Neutrophil (primary cell): ENCODE results near the gene TTC21B.

Experiments
- H3K27ac ChIP-seq: fragments of 200-600 bp; sonication (generic); 2 replicates; pipeline ENCODE4 v1.5.1; 2016; ENCODE audit warnings: mild to moderate bottlenecking, moderate library complexity
- H3K27me3 ChIP-seq: fragments of 200-600 bp; sonication (generic); 2 replicates; pipeline ENCODE4 v1.6.0; 2016; ENCODE audit warnings: mild to moderate bottlenecking
- H3K36me3 ChIP-seq: fragments of 200-600 bp; sonication (generic); 2 replicates; pipeline ENCODE4 v1.5.1; 2017
- H3K4me1 ChIP-seq, 2 experiments: fragments of 200-600 bp in 1 of 2; sonication (generic) in 1 of 2; 1 replicate in 1 of 2; 2 replicates in 1 of 2; pipeline versions ENCODE4 v1.5.1 to v1.6.1; 2013 to 2016; ENCODE audit warnings: low read depth in 1 of 2, low read length in 1 of 2, mild to moderate bottlenecking in 1 of 2, moderate library complexity in 1 of 2; ENCODE audit not compliant: control insufficient read depth in 1 of 2, insufficient read depth in 1 of 2
- H3K4me3 ChIP-seq, 2 experiments: fragments of 200-600 bp in 1 of 2; sonication (generic) in 1 of 2; 1 replicate in 1 of 2; 2 replicates in 1 of 2; pipeline ENCODE4 v1.5.1; 2013 to 2016; ENCODE audit warnings: low read depth in 1 of 2, low read length in 1 of 2, mild to moderate bottlenecking in 1 of 2, moderate library complexity in 1 of 2
- H3K9me3 ChIP-seq: fragments of 200-600 bp; sonication (generic); 2 replicates; pipeline ENCODE4 v1.5.1; 2016
- TF ChIP-seq, protein P1 (sequence below): fragments of 200-600 bp; sonication (generic); IDR thresholded peaks from 2 replicates; pipeline ENCODE4 v1.5.1; 2016; ENCODE audit warnings: antibody characterized with exemption

The TTC21B gene

DNA sequence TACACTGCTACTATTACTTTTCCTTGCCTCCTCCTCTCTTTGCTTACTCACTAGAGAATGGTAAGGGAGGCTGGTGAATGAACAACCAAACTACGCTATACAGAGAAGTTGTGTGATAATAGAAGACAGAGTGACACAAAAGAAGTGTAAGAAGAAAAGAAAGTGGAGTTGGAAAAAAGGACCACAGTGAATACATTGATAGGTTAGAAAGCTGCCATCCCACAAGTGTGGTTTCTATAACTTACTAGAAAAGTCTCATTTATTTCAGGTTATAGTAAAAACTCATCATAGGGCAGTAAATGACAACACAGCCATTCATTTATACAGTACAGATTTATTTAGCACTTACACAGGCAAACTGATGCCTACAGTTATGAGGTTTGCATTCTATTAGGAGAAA, 77.3 kb downstream of the TTC21B start:
- peaks cover 26 to 29% of the 10 kb centered on the region in 2 experiments for H3K4me1 ChIP-seq
- H3K27me3 ChIP-seq, result no peaks in the 10 kb centered on the region
- no peaks in the 10 kb centered on the region for H3K9me3 ChIP-seq
- peak overlapping the region; percentile 90 for H3K27ac ChIP-seq
- H3K36me3 ChIP-seq, result no peaks in the 10 kb centered on the region
- TF ChIP-seq, protein P1, sequence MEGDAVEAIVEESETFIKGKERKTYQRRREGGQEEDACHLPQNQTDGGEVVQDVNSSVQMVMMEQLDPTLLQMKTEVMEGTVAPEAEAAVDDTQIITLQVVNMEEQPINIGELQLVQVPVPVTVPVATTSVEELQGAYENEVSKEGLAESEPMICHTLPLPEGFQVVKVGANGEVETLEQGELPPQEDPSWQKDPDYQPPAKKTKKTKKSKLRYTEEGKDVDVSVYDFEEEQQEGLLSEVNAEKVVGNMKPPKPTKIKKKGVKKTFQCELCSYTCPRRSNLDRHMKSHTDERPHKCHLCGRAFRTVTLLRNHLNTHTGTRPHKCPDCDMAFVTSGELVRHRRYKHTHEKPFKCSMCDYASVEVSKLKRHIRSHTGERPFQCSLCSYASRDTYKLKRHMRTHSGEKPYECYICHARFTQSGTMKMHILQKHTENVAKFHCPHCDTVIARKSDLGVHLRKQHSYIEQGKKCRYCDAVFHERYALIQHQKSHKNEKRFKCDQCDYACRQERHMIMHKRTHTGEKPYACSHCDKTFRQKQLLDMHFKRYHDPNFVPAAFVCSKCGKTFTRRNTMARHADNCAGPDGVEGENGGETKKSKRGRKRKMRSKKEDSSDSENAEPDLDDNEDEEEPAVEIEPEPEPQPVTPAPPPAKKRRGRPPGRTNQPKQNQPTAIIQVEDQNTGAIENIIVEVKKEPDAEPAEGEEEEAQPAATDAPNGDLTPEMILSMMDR, result no peak
- no peak overlapping the region for H3K4me3 ChIP-seq

DNA sequence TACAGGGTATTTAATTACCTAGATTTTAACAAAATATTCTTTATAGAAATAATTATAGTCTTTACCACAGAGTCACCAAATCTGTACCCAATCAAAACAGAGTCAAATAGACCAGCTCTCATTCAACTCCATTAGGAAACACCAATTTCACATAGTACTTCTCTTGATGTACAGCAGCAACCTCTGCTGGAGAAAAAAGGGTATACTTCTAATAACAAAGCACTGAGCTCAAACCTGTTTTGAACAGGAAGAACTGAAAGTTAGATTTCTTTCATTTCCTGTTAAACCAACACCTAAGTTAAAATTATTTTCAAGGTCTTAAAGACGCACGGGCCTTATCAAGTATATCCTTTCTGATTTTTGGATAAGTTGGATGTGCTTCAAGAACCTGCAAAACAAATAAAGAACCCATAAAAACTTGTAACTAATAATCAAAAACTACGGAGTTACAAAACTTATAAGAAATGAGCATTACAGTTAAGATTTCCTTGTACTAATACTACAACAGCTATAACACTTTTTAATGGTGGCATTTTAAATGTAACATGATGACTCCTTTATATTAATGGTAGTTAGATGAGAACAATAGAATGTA, 79.0 kb downstream of the TTC21B start:
- H3K4me1 ChIP-seq, result peaks cover 26 to 29% of the 10 kb centered on the region in 2 experiments
- H3K9me3 ChIP-seq, result no peaks in the 10 kb centered on the region
- H3K27me3 ChIP-seq, result no peaks in the 10 kb centered on the region
- no peaks in the 10 kb centered on the region for H3K36me3 ChIP-seq
- no peak overlapping the region for H3K4me3 ChIP-seq
- H3K27ac ChIP-seq, result peak overlapping the region; percentile 32
- TF ChIP-seq, protein P1, result peak; percentile 80

DNA sequence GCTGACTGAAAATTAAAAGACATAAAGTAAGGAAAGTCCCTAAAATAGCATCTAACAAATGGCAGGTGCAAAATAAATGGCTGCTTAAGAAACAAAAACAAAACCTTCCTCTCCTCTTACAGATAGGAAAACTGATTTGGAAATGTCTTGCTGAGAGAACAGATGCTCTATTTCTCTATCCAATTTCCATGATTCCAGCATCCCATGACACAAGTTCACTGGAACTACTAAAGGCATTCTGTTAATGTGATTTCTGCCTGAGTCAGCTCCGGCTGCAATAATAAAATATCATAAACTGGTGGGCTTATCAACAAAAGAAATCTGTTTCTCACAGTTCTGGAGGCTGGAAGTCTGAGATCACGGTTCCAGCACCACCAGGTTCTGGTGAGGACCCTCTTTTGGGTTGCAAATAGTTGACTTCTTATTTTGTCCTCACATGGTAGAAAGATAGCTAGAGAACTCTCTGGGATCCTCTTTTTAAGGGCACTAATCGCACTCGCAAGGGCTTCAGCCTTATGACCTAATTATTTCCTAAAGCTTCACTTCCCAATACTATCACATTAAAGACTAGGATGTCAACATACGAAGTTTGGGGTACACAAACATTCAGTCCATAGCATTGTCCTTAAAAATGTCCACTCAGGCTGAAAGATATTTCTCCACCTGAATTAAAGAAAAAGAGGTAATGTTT, 81.3 kb downstream of the TTC21B start:
- TF ChIP-seq, protein P1, result no peak
- Histone ChIP-seq H3K36me3 (no peaks in the 10 kb centered on the region), H3K27ac (no peak overlapping the region), H3K9me3 (no peaks in the 10 kb centered on the region), H3K4me1 (peaks cover 11 to 12% of the 10 kb centered on the region in 2 experiments), H3K27me3 (no peaks in the 10 kb centered on the region), H3K4me3 (no peak overlapping the region)

DNA sequence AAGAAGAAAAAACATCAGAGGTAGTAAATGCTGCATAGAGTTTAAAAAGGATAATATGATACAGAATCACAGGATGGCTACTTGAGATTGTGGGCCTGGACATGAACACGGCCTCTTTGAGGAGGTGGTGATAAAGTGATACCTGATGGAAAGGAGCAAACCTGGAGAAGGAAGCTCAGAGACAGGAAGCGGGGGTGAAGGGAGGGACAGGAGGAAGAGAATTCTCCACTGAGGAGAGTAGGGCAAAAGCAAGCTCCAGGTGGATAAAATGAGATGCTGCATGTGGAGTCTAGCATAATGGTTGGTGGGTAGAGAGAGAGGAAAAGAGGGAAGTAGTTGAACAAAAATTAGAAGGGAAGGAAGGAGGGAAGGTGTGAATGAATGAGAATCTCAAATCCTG, 82.6 kb downstream of the TTC21B start:
- Histone ChIP-seq H3K4me1 (peaks cover 0 to 4% of the 10 kb centered on the region in 2 experiments), H3K4me3 (no peak overlapping the region), H3K27me3 (no peaks in the 10 kb centered on the region), H3K27ac (no peak overlapping the region), H3K36me3 (no peaks in the 10 kb centered on the region), H3K9me3 (no peaks in the 10 kb centered on the region)
- TF ChIP-seq, protein P1, result no peak

DNA sequence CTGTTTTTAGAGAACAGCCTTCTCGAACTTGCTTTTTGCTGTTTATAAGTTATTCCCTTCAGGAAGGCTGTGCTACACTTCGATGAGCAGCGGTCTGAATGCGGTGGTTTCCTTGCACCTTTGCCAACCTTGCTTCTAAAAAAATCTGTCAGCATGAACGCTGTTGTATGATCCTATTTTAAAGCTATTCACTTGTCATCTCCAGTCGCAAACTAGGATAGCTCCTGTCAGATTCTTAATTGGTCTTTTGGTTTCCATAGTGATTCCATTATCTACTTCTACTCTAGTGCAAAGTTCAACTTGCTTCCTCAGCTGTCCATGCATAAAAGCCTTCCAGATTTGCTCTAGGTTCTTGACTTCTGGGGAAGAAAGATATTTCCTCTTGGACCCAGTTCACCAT, 83.2 kb downstream of the TTC21B start:
- Histone ChIP-seq H3K36me3 (no peaks in the 10 kb centered on the region), H3K9me3 (no peaks in the 10 kb centered on the region), H3K4me3 (no peak overlapping the region), H3K4me1 (peaks cover 0 to 4% of the 10 kb centered on the region in 2 experiments), H3K27ac (no peak overlapping the region), H3K27me3 (no peaks in the 10 kb centered on the region)
- TF ChIP-seq, protein P1, result no peak
